HG02973 (cell line): ENCODE data around the gene PLPP7.
"Not testable (repeated sequence)": the region's sequence is repeated elsewhere in the genome, so short reads cannot be mapped to it uniquely, and the experiment has no call there.

Experiments
- ATAC-seq: cut with Tn5 transposase; IDR thresholded peaks from one replicate; pipeline ENCODE4 v1.9.1; 2021; ENCODE audit warnings: moderate library complexity; ENCODE audit not compliant: unreplicated experiment

Gene PLPP7

DNA sequence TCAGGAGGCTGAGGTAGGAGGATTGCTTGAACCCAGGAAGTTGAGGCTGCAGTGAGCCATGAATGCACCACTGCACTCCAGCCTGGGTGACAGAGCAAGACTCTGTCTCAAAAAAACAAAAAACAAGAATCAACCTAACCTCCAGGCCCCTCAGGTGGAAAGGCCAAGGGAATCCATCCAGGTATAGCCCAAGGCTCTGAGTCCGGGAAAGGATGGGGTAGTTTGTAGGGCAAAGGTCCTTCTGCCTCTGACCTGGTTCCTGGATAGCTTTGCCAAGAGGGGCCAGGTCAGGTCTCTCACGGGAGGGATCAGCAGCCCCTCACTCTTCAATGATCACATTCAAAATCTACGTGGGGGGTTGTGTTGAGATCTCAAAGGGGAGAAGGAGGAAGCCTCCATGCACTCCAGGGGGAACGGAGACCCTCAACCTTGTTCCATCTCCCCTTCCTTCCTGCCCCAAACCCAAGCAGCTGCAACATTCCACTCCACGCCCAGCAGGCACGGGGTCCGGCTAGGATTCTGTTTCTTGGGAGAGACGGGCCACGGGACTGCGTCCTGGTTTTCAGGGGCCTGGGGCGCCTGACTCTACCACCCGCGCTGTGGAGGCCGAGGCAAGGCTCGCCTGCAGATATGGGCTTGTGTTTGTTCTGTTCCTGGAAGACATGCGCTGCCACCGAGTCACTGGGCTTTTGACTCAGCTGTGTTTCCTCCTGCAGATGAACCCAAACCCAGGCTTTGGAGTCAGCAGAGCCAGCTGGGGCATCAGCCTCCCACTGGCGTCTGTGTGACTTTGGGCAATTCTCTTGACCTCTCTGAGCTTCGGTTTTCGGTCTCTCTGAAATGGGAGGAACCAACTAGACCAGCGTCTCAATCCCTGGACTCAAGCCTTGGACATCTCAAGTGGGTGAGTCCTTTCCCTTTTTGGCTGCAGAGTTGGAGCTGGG is 35.5 kb downstream of the PLPP7 start:
- ATAC-seq: no peak

DNA sequence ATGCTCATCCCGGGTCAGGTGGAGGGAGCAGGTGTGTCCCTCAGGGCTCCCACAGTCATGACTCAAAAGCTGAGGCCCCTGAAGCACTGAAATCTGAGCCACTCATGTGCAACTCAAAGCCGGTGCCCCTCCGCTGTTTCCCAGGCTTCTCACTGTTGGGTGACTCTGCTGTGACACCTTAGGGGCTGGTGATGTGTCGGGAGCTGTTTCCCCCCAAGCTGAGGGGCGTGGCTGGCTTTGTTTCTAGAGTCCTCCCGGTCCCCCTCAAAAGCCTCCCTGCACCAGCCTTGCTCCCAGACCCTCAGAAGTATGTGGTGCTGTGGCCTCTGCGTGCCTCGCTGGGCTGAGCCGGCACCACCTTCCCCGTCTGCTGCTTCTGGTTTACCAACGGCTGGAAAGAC is 39.7 kb downstream of the PLPP7 start:
- no peak for ATAC-seq

GRCh38 chr9:131330814-131331600 is 41.5 kb downstream of the PLPP7 start:
- no peak for ATAC-seq

DNA sequence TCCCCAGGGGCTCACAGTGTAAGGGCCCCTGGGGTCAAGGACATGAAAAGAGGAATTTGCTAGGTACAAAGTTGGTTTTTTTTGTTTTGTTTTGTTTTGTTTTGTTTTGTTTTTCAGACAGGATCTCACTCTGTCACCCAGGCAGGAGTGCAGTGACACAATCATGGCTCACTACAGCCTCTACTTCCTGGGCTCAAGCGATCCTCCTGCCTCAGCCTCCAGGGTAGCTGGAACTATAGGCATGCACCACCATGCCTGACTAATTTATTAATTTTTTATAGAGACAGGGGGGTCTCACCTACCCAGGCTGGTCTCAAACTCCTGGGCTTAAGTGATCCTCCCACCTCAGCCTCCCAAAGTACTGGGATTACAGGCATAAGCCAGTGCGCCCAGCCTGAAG is 42.5 kb downstream of the PLPP7 start:
- ATAC-seq: not testable (repeated sequence)

- no peak for ATAC-seq
Observed at GRCh38 chr9:131333771-131334628, 44.5 kb downstream of the PLPP7 start.

- ATAC-seq: no peak
Observed at GRCh38 chr9:131334629-131335367, 45.3 kb downstream of the PLPP7 start.

DNA sequence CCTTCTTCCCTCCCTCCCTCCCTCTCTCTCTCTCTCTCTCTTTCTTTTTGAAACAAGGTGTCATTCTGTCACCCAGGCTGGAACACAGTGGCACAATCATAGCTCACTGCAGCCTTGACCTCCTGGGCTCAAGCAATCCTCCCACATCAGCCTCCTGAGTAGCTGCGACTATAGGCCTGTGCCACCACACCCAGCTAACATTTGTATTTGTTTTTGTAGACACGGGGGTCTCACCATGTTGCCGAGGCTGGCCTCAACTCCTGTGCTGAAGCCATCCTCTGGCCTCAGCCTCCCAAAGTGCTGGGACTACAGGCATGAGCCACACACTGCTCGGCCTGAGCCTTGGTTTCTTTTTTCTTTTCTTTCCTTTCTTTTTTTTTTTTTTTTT is 45.8 kb downstream of the PLPP7 start:
- no peak for ATAC-seq

DNA sequence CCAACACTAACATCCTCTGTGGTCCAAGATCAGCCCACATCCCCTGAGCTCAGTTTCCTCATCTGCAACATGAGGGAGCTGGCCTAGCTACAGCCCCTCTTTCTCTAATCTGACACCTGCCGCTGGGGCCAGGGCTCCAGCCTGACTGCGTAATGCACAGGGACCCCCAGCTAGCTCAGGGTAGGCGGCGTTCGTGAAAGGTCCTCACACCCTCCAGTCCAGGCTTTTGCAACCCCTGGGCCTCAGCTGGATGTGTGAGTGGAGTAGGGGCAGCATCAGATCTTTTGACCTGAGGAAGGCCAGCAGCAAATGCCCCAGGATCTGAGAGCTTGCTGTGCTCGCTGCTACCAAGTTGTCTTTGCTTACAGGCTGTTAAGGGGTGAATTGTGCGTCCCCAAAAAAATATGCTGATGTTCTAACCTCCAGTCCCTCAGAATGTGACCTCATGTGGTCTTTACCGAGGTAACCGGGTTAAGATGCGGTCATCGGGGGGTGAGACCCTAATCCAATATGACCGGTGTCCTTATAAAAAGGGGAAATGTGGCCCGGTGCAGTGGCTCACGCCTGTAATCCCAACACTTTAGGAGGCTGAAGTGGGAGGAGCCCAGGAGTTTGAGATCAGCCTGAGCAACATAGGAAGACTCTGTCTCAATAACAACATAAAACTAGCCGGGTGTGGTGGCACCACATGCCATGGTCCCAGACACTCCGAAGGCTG is 47.8 kb downstream of the PLPP7 start:
- no peak for ATAC-seq

DNA sequence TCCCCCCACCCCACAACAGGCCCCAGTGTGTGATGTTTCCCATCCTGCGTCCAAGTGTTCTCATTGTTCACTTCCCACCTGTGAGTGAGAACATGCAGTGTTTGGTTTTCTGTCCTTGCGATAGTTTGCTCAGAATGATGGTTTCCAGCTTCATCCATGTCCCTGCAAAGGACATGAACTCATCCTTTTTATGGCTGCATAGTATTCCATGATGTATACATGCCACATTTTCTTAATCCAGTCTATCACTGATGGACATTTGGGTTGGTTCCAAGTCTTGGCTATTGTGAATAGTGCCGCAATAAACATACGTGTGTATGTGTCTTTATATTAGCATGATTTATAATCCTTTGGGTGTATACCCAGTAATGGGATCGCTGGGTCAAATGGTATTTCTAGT is 49.7 kb downstream of the PLPP7 start:
- ATAC-seq: not testable (repeated sequence)

DNA sequence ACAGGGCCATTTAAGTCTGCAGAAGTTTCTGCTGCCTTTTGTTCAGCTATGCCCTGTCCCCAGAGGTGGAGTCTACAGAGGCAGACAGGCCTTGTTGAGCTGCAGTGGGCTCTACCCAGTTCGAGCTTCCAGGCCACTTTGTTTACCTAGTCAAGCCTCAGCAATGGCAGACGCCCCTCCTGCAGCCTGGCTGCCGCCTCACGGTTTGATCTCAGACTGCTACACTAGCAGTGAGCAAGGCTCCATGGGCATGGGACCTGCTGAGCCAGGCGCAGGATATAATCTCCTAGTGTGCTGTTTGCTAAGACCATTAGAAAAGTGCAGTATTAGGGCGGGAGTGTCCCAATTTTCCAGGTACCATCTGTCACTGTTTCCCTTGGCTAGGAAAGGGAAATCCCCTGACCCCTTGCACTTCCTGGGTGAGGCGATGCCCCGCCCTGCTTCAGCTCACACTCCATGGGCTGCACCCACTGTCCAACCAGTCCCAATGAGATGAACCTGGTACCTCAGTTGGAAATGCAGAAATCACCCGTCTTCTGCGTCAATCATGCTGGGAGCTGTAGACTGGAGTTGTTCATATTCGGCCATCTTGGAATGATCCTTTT is 55.5 kb downstream of the PLPP7 start:
- not testable (repeated sequence) for ATAC-seq

DNA sequence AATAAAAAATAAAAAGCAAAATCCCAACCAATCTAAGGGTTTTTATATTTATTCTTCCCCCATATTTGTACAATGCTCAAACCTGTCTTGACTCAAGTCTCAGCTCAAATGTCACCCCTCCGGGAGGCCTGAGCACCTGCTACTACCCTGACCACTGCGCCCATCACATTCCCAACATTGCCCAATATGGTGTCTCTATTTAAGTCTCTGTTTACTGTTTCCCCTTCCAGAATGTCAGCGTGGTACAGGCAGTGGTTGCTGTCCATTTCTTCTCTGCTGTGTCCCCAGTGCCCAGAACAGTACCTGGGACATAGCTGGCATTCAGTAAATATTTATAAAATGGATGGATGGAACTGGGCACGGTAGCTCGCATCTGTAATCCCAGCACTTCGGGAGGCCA is 57.0 kb downstream of the PLPP7 start:
- no peak for ATAC-seq

- no peak for ATAC-seq
Observed at GRCh38 chr9:131347376-131348020, 58.0 kb downstream of the PLPP7 start.

GRCh38 chr9:131348631-131349521 is 59.4 kb downstream of the PLPP7 start:
- ATAC-seq: no peak

DNA sequence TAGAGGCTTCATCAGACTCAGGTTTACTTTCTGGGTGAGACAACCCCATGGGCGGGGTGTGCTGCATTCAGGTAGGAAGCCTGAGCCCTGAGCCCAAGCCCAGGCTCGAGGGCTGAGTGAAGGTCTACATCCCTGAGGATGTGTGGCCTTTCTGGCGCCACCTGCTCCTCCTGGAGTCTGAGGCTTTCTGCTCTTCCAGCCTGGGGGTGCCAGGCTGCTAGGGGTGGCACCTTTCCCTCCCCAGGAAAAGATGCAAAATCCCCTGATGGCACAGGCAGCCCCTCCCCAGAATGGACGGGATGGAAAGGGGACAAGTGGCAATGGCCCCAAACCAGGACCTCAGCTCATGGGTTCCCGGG is 60.0 kb downstream of the PLPP7 start:
- no peak for ATAC-seq

GRCh38 chr9:131349881-131350563 is 60.5 kb downstream of the PLPP7 start:
- peak; percentile 56 for ATAC-seq

DNA sequence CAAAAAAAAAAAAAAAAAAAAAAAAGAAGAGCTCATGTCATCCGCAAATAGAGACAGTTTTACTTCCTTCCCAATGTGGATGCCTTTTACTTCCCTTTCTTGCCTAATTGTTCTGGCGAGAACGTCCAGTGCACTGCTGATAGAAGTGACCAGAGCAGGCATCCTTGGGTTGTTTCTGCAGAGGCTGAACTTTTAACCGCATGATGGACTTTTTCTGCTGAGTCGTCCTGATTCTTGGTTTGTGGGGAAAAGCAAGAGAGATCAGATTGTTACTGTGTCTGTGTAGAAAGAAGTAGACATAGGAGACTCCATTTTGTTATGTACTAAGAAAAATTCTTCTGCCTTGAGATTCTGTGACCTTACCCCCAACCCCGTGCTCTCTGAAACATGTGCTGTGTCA is 67.0 kb downstream of the PLPP7 start:
- not testable (repeated sequence) for ATAC-seq

DNA sequence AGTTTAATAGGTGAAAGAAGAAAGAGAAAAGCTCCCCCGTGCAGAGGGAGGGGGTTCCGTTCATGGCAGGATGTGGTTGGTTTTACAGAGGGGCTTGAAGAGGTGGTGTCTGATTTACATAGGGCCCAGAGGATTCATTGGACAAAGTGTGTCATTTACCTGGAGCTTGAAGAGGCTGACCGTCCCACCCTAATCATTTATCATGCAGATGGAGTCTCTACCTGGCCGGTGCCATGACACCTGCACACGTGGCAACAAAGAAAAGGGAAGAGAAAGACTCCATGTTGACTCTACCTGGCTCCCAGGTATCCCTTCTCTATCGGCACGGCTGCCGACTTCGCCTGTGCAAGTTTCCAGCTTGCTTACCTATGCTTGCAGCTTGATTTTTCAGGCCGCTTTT is 69.0 kb downstream of the PLPP7 start:
- no peak for ATAC-seq
